DND-41 (cell line): Measurements from ENCODE around the gene FAM170B.

Experiments used
- CTCF ChIP-seq: IDR thresholded peaks from 2 replicates; pipeline ENCODE4 v1.5.1; 2012; ENCODE audit warnings: borderline replicate concordance, low read length, moderate library complexity, mild to moderate bottlenecking; ENCODE audit not compliant: poor library complexity, severe bottlenecking; ENCODE audit errors: extremely low read depth
- EZH2 ChIP-seq: IDR thresholded peaks from 3 replicates; pipeline ENCODE4 v1.6.1; 2012; ENCODE audit warnings: borderline replicate concordance, low read depth, mild to moderate bottlenecking, moderate library complexity, low read length, inconsistent platforms; ENCODE audit not compliant: severe bottlenecking

DNA sequence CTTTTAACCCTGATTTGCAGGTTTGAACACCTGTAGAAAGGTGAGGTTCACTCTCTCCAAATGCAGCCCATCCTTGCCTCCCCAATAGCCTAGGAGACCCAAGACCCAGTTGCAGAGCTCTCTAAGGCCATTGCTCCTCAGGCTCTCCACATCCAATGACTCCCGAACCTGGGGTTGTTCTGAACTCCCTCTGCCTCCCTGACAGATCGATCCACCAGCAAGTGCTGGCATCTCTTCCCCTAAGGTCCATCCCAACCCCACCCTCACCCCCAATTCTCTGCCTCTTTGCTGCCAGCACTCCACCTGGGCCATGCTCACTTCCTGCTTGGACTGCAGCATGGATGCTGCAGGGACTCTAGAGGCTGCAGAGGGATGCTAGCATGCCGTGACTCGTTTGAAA is 19.3 kb upstream of the FAM170B start:
- TF ChIP-seq CTCF (no peak), EZH2 (no peak)
